Nephron progenitor cell (in vitro differentiated cells): ENCODE measurements around the gene TRAF1.
A peak's percentile ranks its signal among the peaks of the same experiment; 100 is the strongest.

Experiments
- DNase-seq: peaks from one replicate; pipeline ENCODE4 v3.0.0; 2021
- H3K27ac Mint-ChIP-seq: 2 replicates; pipeline ENCODE4 v1.8.0; 2021; ENCODE audit warnings: mild to moderate bottlenecking, moderate library complexity, mixed read lengths
- H3K27me3 Mint-ChIP-seq: 2 replicates; pipeline ENCODE4 v1.8.0; 2021; ENCODE audit warnings: mild to moderate bottlenecking, low read depth, mixed read lengths; ENCODE audit not compliant: poor library complexity
- H3K36me3 Mint-ChIP-seq: 2 replicates; pipeline ENCODE4 v1.8.0; 2021; ENCODE audit warnings: low read depth, mixed read lengths
- H3K4me1 Mint-ChIP-seq: 2 replicates; pipeline ENCODE4 v1.8.0; 2021; ENCODE audit warnings: mixed read lengths
- H3K4me3 Mint-ChIP-seq: 2 replicates; pipeline ENCODE4 v1.8.0; 2021; ENCODE audit warnings: mild to moderate bottlenecking, moderate library complexity, mixed read lengths
- H3K9me3 Mint-ChIP-seq: 2 replicates; pipeline ENCODE4 v1.8.0; 2021; ENCODE audit warnings: mild to moderate bottlenecking, moderate library complexity, mixed read lengths
- CTCF ChIP-seq: fragments of 200-600 bp; sonication (generic); IDR thresholded peaks from 2 replicates; pipeline ENCODE4 v1.5.0; 2021; ENCODE audit warnings: antibody characterized with exemption

TRAF1 gene

GRCh38 chr9:120859361-120859760 is 67.2 kb downstream of the TRAF1 start:
- TF ChIP-seq CTCF: no peak
- Mint-ChIP-seq H3K36me3 (peaks cover 39% of the 10 kb centered on the region), H3K4me1 (peaks cover 29% of the 10 kb centered on the region), H3K9me3 (no peaks in the 10 kb centered on the region), H3K27me3 (peaks cover 5% of the 10 kb centered on the region), H3K4me3 (no peak overlapping the region), H3K27ac (peak overlapping the region; percentile 72)
- DNase-seq: no peak

GRCh38 chr9:120857902-120858301 is 68.7 kb downstream of the TRAF1 start:
- no peak for TF ChIP-seq CTCF
- Mint-ChIP-seq H3K27me3 (peaks cover 5% of the 10 kb centered on the region), H3K9me3 (no peaks in the 10 kb centered on the region), H3K27ac (no peak overlapping the region), H3K4me1 (peaks cover 19% of the 10 kb centered on the region), H3K36me3 (peaks cover 26% of the 10 kb centered on the region), H3K4me3 (no peak overlapping the region)
- no peak for DNase-seq

GRCh38 chr9:120857481-120857880 is 69.1 kb downstream of the TRAF1 start:
- H3K27ac Mint-ChIP-seq: no peak overlapping the region

GRCh38 chr9:120856700-120857099 is 69.9 kb downstream of the TRAF1 start:
- H3K9me3 Mint-ChIP-seq: no peaks in the 10 kb centered on the region
- no peak for TF ChIP-seq CTCF
- H3K4me3 Mint-ChIP-seq: no peak overlapping the region
- H3K27me3 Mint-ChIP-seq: peaks cover 5% of the 10 kb centered on the region
- DNase-seq: no peak
- H3K36me3 Mint-ChIP-seq: peaks cover 21% of the 10 kb centered on the region
- peak overlapping the region; percentile 22 for H3K27ac Mint-ChIP-seq
- H3K4me1 Mint-ChIP-seq: peaks cover 18% of the 10 kb centered on the region

More at GRCh38 chr9:120857481-120857880, 69.1 kb downstream of the TRAF1 start:
- Mint-ChIP-seq H3K27me3 (peaks cover 5% of the 10 kb centered on the region), H3K36me3 (peaks cover 22% of the 10 kb centered on the region), H3K4me3 (no peak overlapping the region), H3K4me1 (peaks cover 18% of the 10 kb centered on the region), H3K9me3 (no peaks in the 10 kb centered on the region)
- DNase-seq: no peak
- TF ChIP-seq CTCF: no peak

- H3K36me3 Mint-ChIP-seq: peaks cover 19% of the 10 kb centered on the region
- TF ChIP-seq CTCF: no peak
- H3K27me3 Mint-ChIP-seq: peaks cover 5% of the 10 kb centered on the region
- no peak overlapping the region for H3K27ac Mint-ChIP-seq
- DNase-seq: no peak
- H3K4me3 Mint-ChIP-seq: no peak overlapping the region
- H3K9me3 Mint-ChIP-seq: no peaks in the 10 kb centered on the region
- H3K4me1 Mint-ChIP-seq: peaks cover 18% of the 10 kb centered on the region
Measured at GRCh38 chr9:120855827-120856670, 70.5 kb downstream of the TRAF1 start.
